HG02870 (cell line): Measurements from ENCODE around the gene SRSF3.

Experiments used
- ATAC-seq: cut with Tn5 transposase; IDR thresholded peaks from one replicate; pipeline ENCODE4 v1.9.1; 2021; ENCODE audit warnings: mild to moderate bottlenecking, moderate library complexity; ENCODE audit not compliant: unreplicated experiment

The SRSF3 gene

GRCh38 chr6:36622901-36623546 is 28.9 kb downstream of the SRSF3 start:
- no peak for ATAC-seq

- ATAC-seq = no peak
Measured at GRCh38 chr6:36623547-36624459, 29.6 kb downstream of the SRSF3 start.

- ATAC-seq = no peak
Measured at GRCh38 chr6:36624461-36625157, 30.4 kb downstream of the SRSF3 start.

- ATAC-seq = no peak
Measured at GRCh38 chr6:36625158-36625919, 31.2 kb downstream of the SRSF3 start.

GRCh38 chr6:36626636-36627035 is 32.5 kb downstream of the SRSF3 start:
- no peak for ATAC-seq

GRCh38 chr6:36627141-36627540 is 33.0 kb downstream of the SRSF3 start:
- ATAC-seq = no peak

- ATAC-seq = no peak
Measured at GRCh38 chr6:36627801-36628246, 33.7 kb downstream of the SRSF3 start.

- ATAC-seq = no peak
Measured at GRCh38 chr6:36629784-36630183, 35.6 kb downstream of the SRSF3 start.

GRCh38 chr6:36631326-36632011 is 37.3 kb downstream of the SRSF3 start:
- ATAC-seq = no peak

GRCh38 chr6:36633370-36633769 is 39.2 kb downstream of the SRSF3 start:
- no peak for ATAC-seq

GRCh38 chr6:36633915-36634314 is 39.8 kb downstream of the SRSF3 start:
- no peak for ATAC-seq

GRCh38 chr6:36634317-36635108 is 40.4 kb downstream of the SRSF3 start:
- no peak for ATAC-seq

- ATAC-seq = no peak
Measured at GRCh38 chr6:36636283-36636682, 42.1 kb downstream of the SRSF3 start.

GRCh38 chr6:36636687-36637418 is 42.7 kb downstream of the SRSF3 start:
- ATAC-seq = no peak

GRCh38 chr6:36638579-36638978 is 44.4 kb downstream of the SRSF3 start:
- ATAC-seq = no peak

GRCh38 chr6:36639171-36639808 is 45.1 kb downstream of the SRSF3 start:
- no peak for ATAC-seq

GRCh38 chr6:36641543-36641942 is 47.4 kb downstream of the SRSF3 start:
- ATAC-seq = no peak
